Sciatic nerve (tissue), 1 donor: Measurements from ENCODE around the gene SYF2. TPM values are rescaled to one million over a fixed set of nuclear protein-coding genes. Genes with fewer than 3 reads are reported as not detected.

ENCODE experiments used
- total RNA-seq: library from RNA; stranded (reverse); fragmentation: NEBNext Ultra II Directional; extraction: Animal tissue kit (Norgen Biotek cat#: 25700); gene quantifications from one replicate; pipeline ENCODE4 v1.2.1, GENCODE V29; 2021
- donor health status: DM: no; HTN: no; CAD: no.

Gene SYF2
- total RNA-seq, 1 donor from 2014 or later: 42.3 TPM

Other genes with a start within 250 kb of the SYF2 start
- 144 TPM for gene RSRP1, start 15.0 kb upstream of the SYF2 start, total RNA-seq
- gene RHD, start 40.0 kb upstream of the SYF2 start, total RNA-seq: 0.27 TPM
- 102 TPM for gene TMEM50A, start 105.8 kb upstream of the SYF2 start, total RNA-seq
- gene RHCE, start 188.3 kb upstream of the SYF2 start, total RNA-seq: 1.1 TPM
- gene MACO1, start 198.4 kb upstream of the SYF2 start, total RNA-seq: 20.4 TPM